Hepatic stellate cell (primary cell): ENCODE results near the gene CD82.

Source experiments
- DNase-seq: peaks from one replicate; pipeline ENCODE4 v3.0.0; 2011; ENCODE audit warnings: low spot score

The CD82 gene

DNA sequence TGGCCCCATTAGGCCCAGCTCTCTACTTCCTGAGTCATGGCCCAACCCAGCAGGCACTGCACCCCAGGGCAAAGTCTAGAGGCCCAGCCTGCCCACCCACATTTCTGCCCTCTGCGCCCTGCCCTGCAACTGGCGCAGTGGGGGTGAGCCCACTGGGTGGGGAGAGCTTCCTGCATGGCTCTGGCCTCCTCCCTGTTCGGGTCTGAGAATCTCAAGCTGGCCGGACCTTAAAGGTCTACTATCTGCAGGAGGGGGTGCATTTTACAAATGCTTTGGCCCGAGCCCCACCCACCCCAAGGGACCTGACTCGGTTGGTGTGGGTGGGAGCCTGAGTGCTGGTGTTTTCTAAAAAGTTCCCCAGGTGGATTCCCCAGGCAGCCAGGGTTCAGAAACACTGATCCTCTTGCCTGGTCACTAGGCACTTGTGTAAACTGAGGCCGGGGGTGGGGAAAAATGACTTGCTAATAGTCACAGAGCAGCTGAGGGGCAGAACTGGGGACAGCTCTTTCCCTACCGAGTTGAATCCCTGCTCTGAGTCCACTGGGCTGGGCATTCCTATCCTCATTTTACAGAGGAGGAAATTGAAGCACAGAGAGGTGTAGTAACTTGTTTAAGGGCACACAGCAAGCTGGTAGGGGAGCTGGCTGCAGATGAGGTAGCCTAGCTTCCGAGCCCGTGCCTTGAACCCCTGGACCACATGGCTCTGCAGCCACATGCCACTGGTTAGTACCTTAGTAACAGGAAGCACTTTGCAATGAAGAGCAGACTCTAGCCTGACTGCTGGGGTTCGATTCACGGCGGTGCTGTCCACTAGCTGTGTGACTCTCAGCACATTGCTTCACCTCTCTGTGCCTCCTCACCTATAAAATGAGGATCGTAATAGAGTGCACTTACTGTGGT is 36.3 kb downstream of the CD82 start:
- no peak for DNase-seq

DNA sequence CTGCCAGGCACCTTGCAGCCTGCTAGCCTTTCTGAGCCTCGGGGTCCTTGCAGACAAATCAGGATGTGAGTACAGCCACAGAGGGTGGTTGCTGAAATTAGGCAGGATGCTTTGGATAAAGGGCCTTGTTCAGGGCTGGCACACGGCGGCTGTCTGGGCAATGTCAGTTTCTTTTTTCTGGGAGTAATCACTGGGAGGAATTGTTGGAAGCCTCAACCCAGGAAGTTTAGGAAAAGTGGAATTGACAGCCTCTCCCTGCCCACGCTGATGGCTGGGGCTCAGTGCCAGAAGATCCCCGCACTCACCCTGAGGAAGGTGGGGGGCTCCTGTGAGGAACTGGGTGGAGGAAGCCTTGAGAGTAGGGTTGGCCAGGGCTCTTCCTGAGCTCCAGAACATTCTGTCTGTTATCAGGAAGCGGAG is 37.4 kb downstream of the CD82 start:
- DNase-seq: no peak

DNA sequence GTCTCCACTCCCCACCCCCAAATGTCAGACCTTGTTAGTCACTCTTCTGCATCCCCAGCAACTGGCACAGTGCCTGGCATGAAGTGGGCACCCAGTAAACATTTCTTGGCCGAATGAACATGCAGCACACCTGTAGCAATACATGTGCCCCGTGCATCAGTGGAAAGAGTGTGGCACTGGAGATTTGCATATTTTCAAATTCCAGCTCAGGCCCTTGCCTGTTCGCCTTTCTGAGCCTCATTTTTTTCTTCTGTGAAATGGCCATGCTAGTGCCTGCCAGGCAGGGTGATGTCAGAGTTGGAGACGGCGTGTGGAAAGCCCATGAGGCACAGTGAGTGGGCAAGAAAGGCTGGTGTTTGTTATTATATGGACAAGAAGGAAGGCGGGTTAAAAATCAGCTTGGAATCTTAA is 38.7 kb downstream of the CD82 start:
- no peak for DNase-seq

DNA sequence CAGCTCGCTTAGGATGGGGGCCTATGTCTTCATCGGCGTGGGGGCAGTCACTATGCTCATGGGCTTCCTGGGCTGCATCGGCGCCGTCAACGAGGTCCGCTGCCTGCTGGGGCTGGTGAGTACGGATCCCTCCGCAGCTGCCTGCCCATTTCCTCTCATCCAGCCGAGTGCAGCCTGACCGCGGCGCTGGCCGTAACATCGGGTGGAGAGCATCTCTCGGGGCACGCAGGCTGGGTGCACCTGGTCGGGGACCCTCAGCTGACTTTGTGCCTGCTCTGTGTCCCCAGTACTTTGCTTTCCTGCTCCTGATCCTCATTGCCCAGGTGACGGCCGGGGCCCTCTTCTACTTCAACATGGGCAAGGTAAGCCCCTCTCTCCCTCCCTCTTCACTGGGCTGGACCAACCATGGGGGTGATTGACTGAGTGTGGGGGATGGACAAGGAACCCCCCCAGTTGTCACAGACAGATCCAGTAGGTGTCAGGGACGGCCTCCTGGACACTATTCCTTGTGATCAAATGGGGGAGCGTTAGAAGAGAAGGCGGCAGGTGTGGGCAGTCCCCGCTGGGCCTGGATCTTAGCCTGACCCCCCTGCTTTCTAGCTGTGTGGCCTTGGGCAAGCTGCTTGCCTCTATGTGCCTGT is 39.7 kb downstream of the CD82 start:
- DNase-seq: no peak

DNA sequence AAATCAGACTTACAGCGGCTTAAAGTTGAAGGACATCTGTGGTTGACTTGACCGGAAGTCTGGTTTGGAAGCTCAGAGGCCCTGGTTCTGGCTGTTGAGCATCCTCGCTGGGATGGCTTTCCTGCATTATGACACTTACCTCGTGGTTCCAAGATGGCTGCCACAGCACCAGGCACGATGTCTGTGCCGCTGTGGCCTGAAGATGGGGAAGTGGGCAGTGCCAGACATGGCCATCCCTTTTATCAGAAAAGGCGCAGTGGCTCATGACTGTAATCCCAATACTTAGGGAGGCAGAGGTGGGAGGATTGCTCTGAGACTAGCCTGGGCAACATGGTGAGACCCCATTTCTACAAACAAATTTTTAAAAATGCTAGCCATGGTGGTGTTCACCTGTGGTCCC is 40.5 kb downstream of the CD82 start:
- no peak for DNase-seq

GRCh38 chr11:44606472-44606871 is 41.0 kb downstream of the CD82 start:
- DNase-seq: no peak

DNA sequence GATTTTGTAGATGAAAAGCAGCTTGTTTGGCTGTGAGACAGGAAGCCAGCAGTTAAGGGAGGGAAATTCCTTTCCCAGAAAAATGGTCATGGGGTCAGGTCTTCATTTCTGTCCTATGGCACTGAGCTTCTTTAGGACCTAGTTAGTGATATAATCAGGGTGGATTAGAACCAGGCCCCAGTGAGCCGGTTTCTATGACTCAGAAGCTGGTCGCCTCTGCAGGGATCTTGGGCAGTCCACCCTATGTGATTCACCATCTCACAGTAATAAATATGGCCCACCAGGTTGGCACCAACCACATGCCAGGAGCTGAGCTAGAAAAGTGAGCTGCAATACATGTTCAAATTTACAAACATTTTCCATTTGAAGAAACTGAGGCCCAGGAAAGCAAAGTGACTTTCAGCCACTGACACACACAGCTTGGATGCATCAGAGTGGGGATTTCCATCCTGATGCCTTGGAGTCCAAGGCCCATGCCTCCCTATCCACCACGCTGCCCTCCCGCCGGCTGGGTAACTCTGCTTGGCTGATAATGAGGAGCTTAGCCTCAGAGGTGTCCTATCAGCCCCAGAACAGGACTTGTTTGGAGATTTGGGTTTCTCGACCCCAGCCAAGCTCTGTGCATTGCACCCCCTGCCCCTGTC is 42.0 kb downstream of the CD82 start:
- peak; percentile 44 for DNase-seq

- peak; percentile 42 for DNase-seq
These were observed 42.5 kb downstream of the CD82 start for GRCh38 chr11:44607987-44608386.

DNA sequence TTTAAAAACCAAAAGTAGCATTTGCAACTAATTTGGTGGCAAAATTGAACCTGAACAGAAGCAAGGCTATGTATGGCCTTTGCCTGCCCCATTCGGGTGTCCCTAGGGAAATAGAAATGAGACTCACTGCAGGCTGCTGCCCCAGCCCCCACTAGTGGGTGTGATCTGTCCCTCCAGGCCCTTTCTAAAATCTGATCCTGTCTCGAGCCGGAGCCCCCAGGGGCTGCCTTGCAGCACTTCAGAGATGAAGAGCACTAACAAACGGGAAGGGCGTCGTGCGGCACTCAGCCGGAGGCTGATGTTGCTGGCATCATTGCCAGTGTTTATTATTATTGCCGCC is 43.2 kb downstream of the CD82 start:
- no peak for DNase-seq

GRCh38 chr11:44608991-44609782 is 43.7 kb downstream of the CD82 start:
- no peak for DNase-seq

- no peak for DNase-seq
These were observed 44.3 kb downstream of the CD82 start for GRCh38 chr11:44609783-44610155.

DNA sequence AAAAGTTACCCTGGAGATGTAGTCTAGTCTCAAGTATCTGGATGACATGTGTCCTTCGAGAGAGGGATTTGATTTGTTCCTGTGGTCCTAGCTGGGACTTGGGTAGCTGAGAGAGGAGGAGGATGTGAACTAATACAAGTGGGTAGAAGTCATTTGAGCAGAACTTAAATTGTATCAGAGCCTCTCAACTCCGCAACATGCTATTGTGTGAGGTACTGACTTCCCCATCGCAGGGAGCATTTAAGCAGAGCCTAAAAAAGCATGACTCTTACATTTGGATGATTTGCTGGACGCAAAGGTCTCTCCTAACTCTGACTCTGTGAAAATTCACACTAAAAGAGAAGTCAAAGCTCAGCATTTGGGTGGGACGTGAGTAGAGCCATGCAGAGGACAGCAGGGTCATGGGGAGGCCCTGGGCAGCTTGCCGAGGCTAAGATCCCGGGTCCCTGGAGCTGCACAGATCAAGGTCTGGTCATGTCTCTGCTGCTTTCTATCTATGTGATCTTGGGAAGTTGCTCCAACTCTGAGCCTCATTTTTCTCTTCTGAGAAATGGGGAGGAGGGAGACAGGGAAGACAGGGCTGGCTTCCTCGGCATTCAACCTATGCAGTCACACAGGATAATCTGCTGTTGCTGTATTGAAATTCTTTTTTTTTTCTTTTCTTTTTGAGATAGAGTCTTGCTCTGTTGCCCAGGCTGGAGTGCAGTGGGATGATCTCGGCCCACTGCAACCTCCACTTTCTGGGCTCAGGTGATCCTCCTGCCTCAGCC is 44.9 kb downstream of the CD82 start:
- DNase-seq: no peak

- DNase-seq: peak; percentile 41
These were observed 45.6 kb downstream of the CD82 start for GRCh38 chr11:44611088-44611487.

DNA sequence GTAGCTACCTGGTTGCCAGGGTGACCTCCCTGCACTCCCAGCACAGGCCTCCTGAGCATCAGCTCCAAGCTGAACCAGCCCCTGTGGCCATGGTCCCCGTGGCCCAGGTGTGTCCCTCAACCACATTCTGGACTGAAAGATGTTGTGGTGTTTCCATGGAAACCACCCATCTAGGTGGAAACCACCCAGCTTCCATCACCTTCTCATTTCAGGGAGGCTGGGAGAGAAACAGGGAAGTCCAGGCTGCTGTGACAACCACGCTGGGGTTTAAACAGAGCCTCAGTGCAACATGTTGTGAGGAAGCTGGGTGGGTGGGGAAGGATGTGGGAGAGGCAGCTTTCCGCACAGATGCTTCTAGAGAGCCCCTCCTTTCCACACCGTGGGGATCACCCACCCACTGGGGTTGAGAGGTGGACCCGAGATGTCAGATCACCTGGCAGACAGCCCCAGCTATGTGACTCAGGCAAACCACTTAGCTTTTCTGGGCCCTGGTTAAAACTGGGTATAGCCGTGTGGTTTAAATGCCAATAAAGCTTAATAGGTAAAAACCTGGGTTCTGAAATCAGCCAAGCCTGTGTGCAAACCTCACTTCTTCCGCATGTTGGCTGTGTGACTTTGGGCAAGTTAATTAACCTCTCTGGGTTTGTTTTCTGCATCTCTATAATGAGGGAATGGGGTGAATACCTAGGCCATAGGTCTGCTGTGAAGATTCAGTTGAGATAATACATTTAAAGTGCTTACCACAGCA is 46.4 kb downstream of the CD82 start:
- DNase-seq: no peak

GRCh38 chr11:44613153-44613552 is 47.7 kb downstream of the CD82 start:
- DNase-seq: no peak

- no peak for DNase-seq
These were observed 48.9 kb downstream of the CD82 start for GRCh38 chr11:44614281-44614775.

DNA sequence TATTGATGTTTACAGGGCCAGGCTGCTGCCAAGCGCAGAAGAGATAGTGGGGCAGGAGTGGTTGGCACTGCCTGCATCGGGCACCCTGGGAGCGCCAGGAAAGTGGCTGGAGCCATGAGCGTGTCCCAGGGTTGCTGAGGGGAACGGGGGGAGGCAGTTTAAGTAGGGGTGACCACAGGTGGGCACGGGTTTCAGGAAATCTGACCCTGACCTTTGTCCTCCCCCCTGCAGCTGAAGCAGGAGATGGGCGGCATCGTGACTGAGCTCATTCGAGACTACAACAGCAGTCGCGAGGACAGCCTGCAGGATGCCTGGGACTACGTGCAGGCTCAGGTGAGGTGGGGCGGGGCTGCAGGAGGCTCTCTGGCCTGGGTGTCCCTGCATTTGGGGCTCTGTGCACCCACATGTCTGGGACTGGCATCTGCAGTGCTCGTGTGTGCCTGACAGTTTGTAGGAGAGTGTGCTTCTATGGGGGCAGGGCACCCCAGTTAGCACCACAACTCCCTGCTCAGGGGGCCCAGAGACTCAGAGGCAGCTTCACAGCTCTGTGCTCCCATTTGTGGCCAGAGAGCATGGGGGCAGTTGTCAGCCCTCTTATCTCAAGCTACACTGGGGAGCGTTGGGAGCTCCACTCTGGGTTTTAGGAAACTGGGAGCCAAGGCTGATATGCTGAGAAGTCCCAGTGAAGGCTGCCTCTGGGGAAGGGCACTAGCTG is 49.7 kb downstream of the CD82 start:
- no peak for DNase-seq

DNA sequence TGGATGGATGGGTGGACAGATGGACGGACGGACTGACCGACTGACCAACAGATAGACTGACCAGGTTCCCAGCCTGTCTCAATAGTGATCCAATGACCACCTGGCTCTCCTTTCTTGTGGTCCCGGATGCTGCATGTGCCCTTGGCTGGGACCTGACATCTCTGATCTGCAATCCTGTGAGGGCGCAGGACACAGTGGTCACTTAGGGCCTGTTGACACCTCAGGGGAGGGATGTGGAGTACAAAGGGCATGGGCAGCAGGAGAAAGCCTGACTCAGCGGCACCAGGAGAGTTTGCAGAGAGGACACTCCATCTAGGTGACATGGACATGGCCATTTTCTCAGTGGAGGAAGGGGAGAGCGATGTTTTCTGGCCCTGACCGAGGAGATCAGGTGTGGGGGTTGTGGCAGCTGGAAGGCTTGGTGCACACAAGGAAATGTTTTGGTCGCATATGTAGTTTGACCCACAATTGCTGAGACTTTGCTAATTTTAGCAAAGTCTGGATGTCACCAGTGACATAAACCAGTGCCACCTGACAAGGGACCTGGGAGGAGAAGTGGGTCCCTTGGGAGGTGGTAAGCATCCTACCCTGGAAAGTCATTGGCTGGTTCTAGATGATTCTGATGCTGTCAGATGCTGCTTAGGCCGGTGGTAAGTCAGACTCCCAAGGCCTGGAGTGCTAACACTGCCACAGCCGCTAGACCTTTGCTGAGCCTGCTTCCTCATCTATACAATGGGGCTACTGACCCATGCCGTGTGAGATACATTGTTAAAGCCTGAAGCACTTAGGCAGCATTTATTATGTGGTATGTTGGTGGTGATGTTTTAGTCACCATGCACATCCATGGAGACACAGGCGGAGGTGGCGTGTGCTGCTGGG is 50.7 kb downstream of the CD82 start:
- DNase-seq: no peak
